Body of pancreas (tissue), 4 donors: ENCODE measurements around the gene FXYD2. TPM values are rescaled to one million over a fixed set of nuclear protein-coding genes. Genes with fewer than 3 reads are reported as not detected.

Experiments
- ATAC-seq: fragments of 150-250 bp; one replicate; pipeline ENCODE4 v1.9.1; 2016
- DNase-seq, 4 donors: peaks; one replicate each; pipeline ENCODE4 v3.0.0-alpha.2; 2019
- H3K27ac ChIP-seq, 4 donors: fragments of 200-600 bp; sonication (generic); 1 replicate in 3 of 4; 2 replicates in 1 of 4; pipeline versions ENCODE4 v1.5.1 to v1.6.1; 2016 to 2019; ENCODE audit warnings: mild to moderate bottlenecking in 1 of 4, mixed read lengths in 1 of 4, moderate library complexity in 1 of 4
- H3K27me3 ChIP-seq, 2 donors: fragments of 200-600 bp; sonication (generic); one replicate each; pipeline ENCODE4 v1.6.0; 2016; ENCODE audit warnings: mild to moderate bottlenecking in 1 of 2
- H3K36me3 ChIP-seq, 2 donors: fragments of 200-600 bp; sonication (generic); replicated peaks in 1 of 2; 2 replicates each; pipeline ENCODE4 v1.5.1; 2016; ENCODE audit warnings: low read depth in 2 of 2; ENCODE audit not compliant: insufficient read depth in 1 of 2
- H3K4me1 ChIP-seq: fragments of 200-600 bp; sonication (generic); one replicate; pipeline ENCODE4 v1.6.0; 2016
- H3K4me3 ChIP-seq, 2 donors: fragments of 200-600 bp; sonication (generic); 1 replicate in 1 of 2; 2 replicates in 1 of 2; pipeline ENCODE4 v1.5.1; 2016 to 2019
- H3K9me3 ChIP-seq, 3 donors: fragments of 200-600 bp; sonication (generic); 1 replicate in 2 of 3; 2 replicates in 1 of 3; pipeline ENCODE4 v1.5.1; 2016
- POLR2A ChIP-seq, 3 donors: fragments of 450-650 bp; IDR thresholded peaks; one replicate each; pipeline ENCODE4 v1.6.1; 2016; ENCODE audit warnings: antibody characterized with exemption in 3 of 3, mild to moderate bottlenecking in 2 of 3
- WGBS, 2 donors: methylation state at CpG; one replicate each; pipeline ENCODE4 v1.1.5; 2017; 5-methylcytosine and 5-hydroxymethylcytosine counted together
- intact Hi-C: fragments of 100-400 bp; cut with DNase I; formaldehyde crosslinking; loops from one replicate; pipeline ENCODE4 v1.15.1; 2023
- total RNA-seq, 2 donors: library from RNA; depleted of rRNA; stranded (reverse); fragments of >200 nt; gene quantifications; one replicate each; pipeline ENCODE4 v1.1.0, GENCODE V29; 2016
- TF ChIP-seq, protein P1 (sequence below), 7 experiments: fragments of 450-650 bp in 4 of 7; fragments of 200-600 bp in 3 of 7; sonication (generic) in 3 of 7; IDR thresholded peaks; one replicate each; pipeline ENCODE4 v1.5.1; 2016 to 2019; ENCODE audit warnings: antibody characterized with exemption in 7 of 7

The FXYD2 gene
- total RNA-seq, 2 donors from 2014 or later, result 290 to 396 TPM

DNA sequence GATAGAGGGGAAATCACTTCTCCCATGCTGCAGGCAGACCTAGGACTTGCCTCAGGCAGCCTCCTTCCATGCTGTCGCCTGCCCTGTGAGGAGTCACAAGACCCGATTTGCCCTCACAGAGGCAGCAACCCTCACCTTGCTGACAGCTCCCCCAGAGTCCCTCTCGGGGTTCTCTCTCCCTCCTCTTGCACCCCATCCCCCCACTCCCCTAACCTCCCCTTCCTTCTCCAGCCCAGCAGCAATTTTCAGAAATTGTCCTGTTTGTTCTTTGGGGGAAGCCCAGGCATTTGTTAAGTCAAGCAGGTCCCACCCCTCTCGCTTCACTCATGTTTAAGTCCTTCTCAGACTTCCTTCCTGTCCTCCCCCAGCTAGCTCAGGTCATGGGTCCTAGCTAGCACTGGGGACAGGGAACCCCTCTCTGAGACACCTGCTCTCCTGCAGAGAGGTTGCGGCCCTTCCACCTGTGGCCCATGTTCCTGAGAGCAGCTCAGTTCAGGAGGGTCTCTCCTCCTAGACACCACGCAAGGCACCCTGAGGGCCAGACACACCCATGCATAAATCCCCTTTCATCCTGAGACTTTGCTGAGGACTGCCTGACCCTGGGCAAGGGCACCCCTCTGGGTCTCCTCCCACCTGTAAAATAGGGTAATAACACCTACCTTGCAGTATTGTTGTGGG lies 6.3 kb upstream of the FXYD2 start:
- Histone ChIP-seq H3K27ac (peak overlapping the region; percentile 23 to 90 (median 84)), H3K36me3 (no peaks in the 10 kb centered on the region), H3K4me3 (no peak overlapping the region), H3K9me3 (no peaks in the 10 kb centered on the region), H3K27me3 (no peaks in the 10 kb centered on the region), H3K4me1 (peaks cover 88% of the 10 kb centered on the region)
- peak in 1 of 4 donors; percentile 10 for DNase-seq
- intact Hi-C loops, result no loop called here
- no peak for ATAC-seq
- 71 to 72% methylated on average over 6 of the region's 6 CpGs for WGBS, 2 donors
- TF ChIP-seq POLR2A (IDR thresholded peaks at IDR 0.05), result no peak
- TF ChIP-seq, protein P1, sequence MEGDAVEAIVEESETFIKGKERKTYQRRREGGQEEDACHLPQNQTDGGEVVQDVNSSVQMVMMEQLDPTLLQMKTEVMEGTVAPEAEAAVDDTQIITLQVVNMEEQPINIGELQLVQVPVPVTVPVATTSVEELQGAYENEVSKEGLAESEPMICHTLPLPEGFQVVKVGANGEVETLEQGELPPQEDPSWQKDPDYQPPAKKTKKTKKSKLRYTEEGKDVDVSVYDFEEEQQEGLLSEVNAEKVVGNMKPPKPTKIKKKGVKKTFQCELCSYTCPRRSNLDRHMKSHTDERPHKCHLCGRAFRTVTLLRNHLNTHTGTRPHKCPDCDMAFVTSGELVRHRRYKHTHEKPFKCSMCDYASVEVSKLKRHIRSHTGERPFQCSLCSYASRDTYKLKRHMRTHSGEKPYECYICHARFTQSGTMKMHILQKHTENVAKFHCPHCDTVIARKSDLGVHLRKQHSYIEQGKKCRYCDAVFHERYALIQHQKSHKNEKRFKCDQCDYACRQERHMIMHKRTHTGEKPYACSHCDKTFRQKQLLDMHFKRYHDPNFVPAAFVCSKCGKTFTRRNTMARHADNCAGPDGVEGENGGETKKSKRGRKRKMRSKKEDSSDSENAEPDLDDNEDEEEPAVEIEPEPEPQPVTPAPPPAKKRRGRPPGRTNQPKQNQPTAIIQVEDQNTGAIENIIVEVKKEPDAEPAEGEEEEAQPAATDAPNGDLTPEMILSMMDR (IDR thresholded peaks at IDR 0.05), result no peak

GRCh38 chr11:117830072-117830471 lies 5.5 kb upstream of the FXYD2 start:
- no peaks in the 10 kb centered on the region for H3K36me3 ChIP-seq
- no peaks in the 10 kb centered on the region for H3K9me3 ChIP-seq
- TF ChIP-seq POLR2A (IDR thresholded peaks at IDR 0.05), result no peak
- TF ChIP-seq, protein P1 (IDR thresholded peaks at IDR 0.05), result no peak
- H3K27ac ChIP-seq, result peak overlapping the region in 3 of 4 donors; percentile 81 to 90 (median 88)
- no peak overlapping the region for H3K4me3 ChIP-seq
- 87 to 89% methylated on average over 14 of the region's 14 CpGs for WGBS, 2 donors
- no peak for ATAC-seq
- H3K4me1 ChIP-seq, result peaks cover 89% of the 10 kb centered on the region
- DNase-seq, result peak in 1 of 4 donors; percentile 11
- intact Hi-C loops, result no loop called here
- no peaks in the 10 kb centered on the region for H3K27me3 ChIP-seq

DNA sequence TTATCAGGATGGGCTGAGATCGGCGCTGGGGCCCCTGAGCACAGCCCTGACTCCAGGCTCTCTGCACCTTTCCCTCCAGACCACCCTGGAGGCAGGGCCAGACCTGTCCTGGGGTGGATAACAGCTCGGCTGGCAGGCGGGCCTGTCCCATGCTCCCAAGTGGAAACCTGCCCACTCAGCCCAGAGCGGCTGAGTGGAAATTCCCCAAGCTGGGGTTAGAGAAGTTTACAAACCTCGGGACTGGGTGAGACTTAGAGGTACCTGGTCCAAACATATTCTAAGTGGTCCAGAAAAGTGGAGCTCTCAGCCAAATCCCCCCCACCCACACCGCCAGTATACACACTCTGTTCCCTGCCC lies 4.8 kb upstream of the FXYD2 start:
- no peak for ATAC-seq
- no peaks in the 10 kb centered on the region for H3K36me3 ChIP-seq
- peaks cover 91% of the 10 kb centered on the region for H3K4me1 ChIP-seq
- no peaks in the 10 kb centered on the region for H3K27me3 ChIP-seq
- intact Hi-C loops, result no loop called here
- no peaks in the 10 kb centered on the region for H3K9me3 ChIP-seq
- 50 to 57% methylated on average over 4 to 7 of the region's 7 CpGs for WGBS, 2 donors
- DNase-seq, result peak in 2 of 4 donors; percentile 12 to 27
- no peak for TF ChIP-seq POLR2A (IDR thresholded peaks at IDR 0.05)
- TF ChIP-seq, protein P1 (IDR thresholded peaks at IDR 0.05), result no peak
- peak overlapping the region; percentile 69 to 88 (median 87) for H3K27ac ChIP-seq
- H3K4me3 ChIP-seq, result no peak overlapping the region

DNA sequence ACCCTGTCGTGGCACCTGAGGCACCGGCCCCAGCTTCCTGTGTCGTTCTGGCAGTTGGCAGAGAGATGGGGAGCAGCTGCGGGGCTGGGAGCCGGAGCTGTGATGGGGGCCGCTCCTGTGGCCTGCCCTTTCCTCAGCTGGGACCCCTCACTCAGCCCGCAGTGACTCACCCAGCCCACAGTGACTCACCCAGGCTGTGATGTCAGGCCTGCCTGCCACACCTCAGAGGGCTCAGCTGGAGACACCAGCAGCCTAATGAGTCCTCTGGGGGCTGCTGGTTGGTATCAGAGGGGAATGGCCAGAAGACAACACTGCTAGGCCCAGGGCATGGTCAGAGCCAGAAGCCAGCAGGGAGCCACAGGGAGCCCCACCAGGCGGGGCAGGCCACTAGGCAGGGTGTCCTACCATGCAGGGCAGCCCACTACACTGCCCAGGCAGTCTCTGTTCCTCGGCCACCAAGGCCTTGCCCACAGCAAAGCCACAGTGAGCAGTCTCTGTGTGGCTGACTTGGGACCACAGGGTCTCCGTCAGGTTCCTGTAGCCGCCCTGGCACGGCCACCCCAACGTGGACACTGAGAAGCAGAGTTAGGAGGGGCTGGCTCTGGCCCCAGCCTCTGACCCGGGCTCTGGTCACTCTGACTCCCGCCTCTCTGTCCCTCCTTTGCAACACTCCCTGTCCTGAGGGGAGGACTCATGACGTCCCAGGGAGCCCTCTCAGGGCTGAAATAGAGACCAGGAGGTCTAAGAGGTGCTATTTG lies 4.2 kb upstream of the FXYD2 start:
- intact Hi-C loops, result no loop called here
- 52 to 73% methylated on average over 10 to 16 of the region's 16 CpGs for WGBS, 2 donors
- TF ChIP-seq POLR2A (IDR thresholded peaks at IDR 0.05), result peak in 1 of 3 donors; percentile 11
- TF ChIP-seq, protein P1 (IDR thresholded peaks at IDR 0.05), result no peak
- Histone ChIP-seq H3K4me1 (peaks cover 87% of the 10 kb centered on the region), H3K27me3 (no peaks in the 10 kb centered on the region), H3K4me3 (no peak overlapping the region), H3K27ac (peak overlapping the region; percentile 69 to 88 (median 87)), H3K9me3 (no peaks in the 10 kb centered on the region), H3K36me3 (no peaks in the 10 kb centered on the region)
- peak; percentile 40 to 69 (median 50) for DNase-seq
- ATAC-seq, result no peak
